H9 (cell line): ENCODE results near the gene EEIG2. TPM values are rescaled to one million over a fixed set of nuclear protein-coding genes. Genes with fewer than 3 reads are reported as not detected.

ENCODE experiments used
- DNase-seq: peaks from one replicate; pipeline ENCODE4 v3.0.0-alpha.2; 2017
- H2AFZ ChIP-seq: one replicate; pipeline ENCODE4 v1.6.1; 2013; ENCODE audit warnings: mild to moderate bottlenecking, low read length, control low read depth, moderate library complexity
- H2AK5ac ChIP-seq: 2 replicates; pipeline ENCODE4 v1.6.1; 2013; ENCODE audit warnings: low read length, control low read depth, mixed read lengths; ENCODE audit not compliant: insufficient read length
- H2BK120ac ChIP-seq: one replicate; pipeline ENCODE4 v1.6.1; 2013; ENCODE audit warnings: low read depth, mild to moderate bottlenecking, low read length, control low read depth, inconsistent platforms; ENCODE audit not compliant: poor library complexity, severe bottlenecking
- H2BK12ac ChIP-seq: 2 replicates; pipeline ENCODE4 v1.6.1; 2013; ENCODE audit warnings: low read length, control low read depth, mixed read lengths, low read depth; ENCODE audit not compliant: insufficient read length
- H2BK15ac ChIP-seq: 2 replicates; pipeline ENCODE4 v1.6.1; 2013; ENCODE audit warnings: low read depth, low read length, control low read depth
- H2BK20ac ChIP-seq: one replicate; pipeline ENCODE4 v1.6.1; 2013; ENCODE audit warnings: low read depth, mild to moderate bottlenecking, low read length, control low read depth, inconsistent platforms; ENCODE audit not compliant: poor library complexity, severe bottlenecking
- H2BK5ac ChIP-seq: 2 replicates; pipeline ENCODE4 v1.6.1; 2013; ENCODE audit warnings: low read length, control low read depth, mixed read lengths; ENCODE audit not compliant: insufficient read length
- H3K14ac ChIP-seq: 2 replicates; pipeline ENCODE4 v1.6.1; 2013; ENCODE audit warnings: low read length, control low read depth; ENCODE audit not compliant: insufficient read depth
- H3K18ac ChIP-seq: 2 replicates; pipeline ENCODE4 v1.6.1; 2013; ENCODE audit warnings: low read depth, mild to moderate bottlenecking, mixed read lengths, low read length, control low read depth; ENCODE audit not compliant: insufficient read length
- H3K23ac ChIP-seq: 2 replicates; pipeline ENCODE4 v1.6.1; 2013; ENCODE audit warnings: low read length, control low read depth, mixed read lengths, low read depth; ENCODE audit not compliant: insufficient read length
- H3K23me2 ChIP-seq: 2 replicates; pipeline ENCODE4 v1.6.1; 2013; ENCODE audit warnings: low read depth, mild to moderate bottlenecking, mixed read lengths, low read length, control low read depth; ENCODE audit not compliant: insufficient read length, poor library complexity, severe bottlenecking
- H3K27ac ChIP-seq: 2 replicates; pipeline ENCODE4 v1.5.1; 2013; ENCODE audit warnings: low read length, control low read depth, mixed read lengths, low read depth; ENCODE audit not compliant: insufficient read length
- H3K27me3 ChIP-seq: 2 replicates; pipeline ENCODE4 v1.6.1; 2013; ENCODE audit warnings: low read length, control low read depth, inconsistent platforms; ENCODE audit not compliant: insufficient read depth
- H3K4ac ChIP-seq: 2 replicates; pipeline ENCODE4 v1.6.1; 2013; ENCODE audit warnings: low read depth, mild to moderate bottlenecking, control low read depth, inconsistent platforms, low read length, moderate library complexity
- H3K4me1 ChIP-seq: 2 replicates; pipeline ENCODE4 v1.6.1; 2013; ENCODE audit warnings: low read length, control low read depth, inconsistent platforms; ENCODE audit not compliant: insufficient read depth
- H3K4me2 ChIP-seq: 2 replicates; pipeline ENCODE4 v1.6.1; 2013; ENCODE audit warnings: low read length, control low read depth, mixed read lengths; ENCODE audit not compliant: insufficient read length, insufficient read depth
- H3K56ac ChIP-seq: 2 replicates; pipeline ENCODE4 v1.6.1; 2013; ENCODE audit warnings: low read depth, mild to moderate bottlenecking, mixed read lengths, low read length, control low read depth; ENCODE audit not compliant: insufficient read length
- H3K79me1 ChIP-seq: 2 replicates; pipeline ENCODE4 v1.6.1; 2013; ENCODE audit warnings: low read depth, mild to moderate bottlenecking, moderate library complexity, low read length, control low read depth, inconsistent platforms; ENCODE audit not compliant: insufficient read depth, poor library complexity, severe bottlenecking
- H3K79me2 ChIP-seq: 2 replicates; pipeline ENCODE4 v1.6.1; 2013; ENCODE audit warnings: low read length, control low read depth, inconsistent platforms; ENCODE audit not compliant: insufficient read depth
- H3K9ac ChIP-seq: 2 replicates; pipeline ENCODE4 v1.6.1; 2013; ENCODE audit warnings: low read length, control low read depth, mixed read lengths; ENCODE audit not compliant: insufficient read length; ENCODE audit errors: extremely low read depth
- H3K9me3 ChIP-seq: one replicate; pipeline ENCODE4 v1.6.1; 2013; ENCODE audit warnings: low read depth, low read length, inconsistent platforms; ENCODE audit not compliant: control insufficient read depth
- H3T11ph ChIP-seq: one replicate; pipeline ENCODE4 v1.6.1; 2013; ENCODE audit warnings: mild to moderate bottlenecking, low read length, control low read depth, inconsistent platforms
- H4K20me1 ChIP-seq: one replicate; pipeline ENCODE4 v1.6.1; 2013; ENCODE audit not compliant: control insufficient read depth, insufficient read length, insufficient read depth
- H4K5ac ChIP-seq: 2 replicates; pipeline ENCODE4 v1.6.1; 2013; ENCODE audit warnings: low read depth, mild to moderate bottlenecking, mixed read lengths, low read length, control low read depth; ENCODE audit not compliant: insufficient read length
- H4K8ac ChIP-seq: replicated peaks from 2 replicates; pipeline ENCODE4 v1.6.1; 2013; ENCODE audit warnings: low read length, control low read depth, mixed read lengths, low read depth; ENCODE audit not compliant: insufficient read length
- H4K91ac ChIP-seq: 2 replicates; pipeline ENCODE4 v1.6.1; 2013; ENCODE audit warnings: low read depth, mild to moderate bottlenecking, moderate library complexity, mixed read lengths, low read length, control low read depth; ENCODE audit not compliant: insufficient read length
- H3K27ac Mint-ChIP-seq, 3 experiments: 2 replicates in 2 of 3; 3 replicates in 1 of 3; pipeline ENCODE4 v1.8.0; 2020 to 2021; ENCODE audit warnings: mixed read lengths in 3 of 3, mild to moderate bottlenecking in 1 of 3, moderate library complexity in 1 of 3
- H3K27me3 Mint-ChIP-seq: 2 replicates; pipeline ENCODE4 v1.8.0; 2021; ENCODE audit warnings: low read depth, mild to moderate bottlenecking, moderate library complexity, mixed read lengths
- H3K36me3 Mint-ChIP-seq, 3 experiments: 2 replicates in 2 of 3; 3 replicates in 1 of 3; pipeline ENCODE4 v1.8.0; 2020 to 2021; ENCODE audit warnings: low read depth in 3 of 3, mixed read lengths in 3 of 3; ENCODE audit not compliant: insufficient read depth in 1 of 3
- H3K4me1 Mint-ChIP-seq, 2 experiments: 2 replicates each; pipeline ENCODE4 v1.8.0; 2020; ENCODE audit warnings: mixed read lengths in 2 of 2
- H3K4me3 Mint-ChIP-seq, 2 experiments: 2 replicates in 1 of 2; 3 replicates in 1 of 2; pipeline ENCODE4 v1.8.0; 2020 to 2021; ENCODE audit warnings: mild to moderate bottlenecking in 2 of 2, mixed read lengths in 2 of 2, moderate library complexity in 1 of 2
- H3K9me3 Mint-ChIP-seq, 2 experiments: 2 replicates in 1 of 2; 3 replicates in 1 of 2; pipeline ENCODE4 v1.8.0; 2020; ENCODE audit warnings: mild to moderate bottlenecking in 2 of 2, mixed read lengths in 2 of 2, moderate library complexity in 1 of 2
- WGBS: extraction: QIAGEN DNeasy Blood & Tissue Kit; methylation state at CpG from one replicate; pipeline ENCODE4 v1.1.7; 2013; ENCODE audit warnings: missing lambda C conversion rate, low lambda C conversion rate, mixed read lengths; ENCODE audit not compliant: insufficient read length; ENCODE audit errors: extremely low coverage; 5-methylcytosine and 5-hydroxymethylcytosine counted together
- total RNA-seq: library from RNA; stranded (reverse); gene quantifications from 2 replicates; pipeline ENCODE4 v1.2.1, GENCODE V29; 2021
- TF ChIP-seq, protein P1 (sequence below): fragments of 200-600 bp; sonication (generic); conservative IDR thresholded peaks from 3 replicates; pipeline ENCODE4 v1.8.0; 2021; ENCODE audit warnings: antibody characterized with exemption, mild to moderate bottlenecking

Gene EEIG2
- total RNA-seq, 1 experiment from 2014 or later = 17.0 TPM

DNA sequence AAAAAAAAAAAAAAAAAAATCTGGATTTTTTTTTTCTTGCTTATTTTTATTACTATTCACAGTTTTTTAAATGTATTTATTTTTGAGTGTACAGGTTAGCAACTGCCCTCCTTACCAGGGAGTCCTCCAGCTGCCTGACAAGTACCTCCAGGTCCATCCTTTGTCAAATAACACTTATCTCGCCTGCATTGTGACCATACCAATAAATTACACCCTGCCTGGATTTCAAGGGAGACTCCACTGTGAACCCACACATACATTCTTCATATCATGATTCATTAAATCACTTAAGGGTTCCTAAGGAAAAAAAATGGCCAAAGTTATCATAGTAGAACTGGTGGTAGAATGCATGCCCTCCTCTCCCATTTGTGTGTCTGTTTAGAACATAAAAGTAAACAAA, 38.4 kb downstream of the EEIG2 start:
- no peak overlapping the region for H3T11ph ChIP-seq
- H3K36me3 Mint-ChIP-seq = peaks cover 0 to 4% (median 0%) of the 10 kb centered on the region in 3 experiments; a peak in 2 of 7 replicates
- no peak for DNase-seq

More for the DNA sequence above, 38.4 kb downstream of the EEIG2 start:
- no peaks in the 10 kb centered on the region for H4K20me1 ChIP-seq
- no peak overlapping the region for H3K18ac ChIP-seq
- H2BK12ac ChIP-seq = no peak overlapping the region
- H3K14ac ChIP-seq = no peak overlapping the region
- no peak overlapping the region for H2BK120ac ChIP-seq
- no peak overlapping the region for H3K4me2 ChIP-seq
- no peak overlapping the region for H3K23ac ChIP-seq
- TF ChIP-seq, protein P1, sequence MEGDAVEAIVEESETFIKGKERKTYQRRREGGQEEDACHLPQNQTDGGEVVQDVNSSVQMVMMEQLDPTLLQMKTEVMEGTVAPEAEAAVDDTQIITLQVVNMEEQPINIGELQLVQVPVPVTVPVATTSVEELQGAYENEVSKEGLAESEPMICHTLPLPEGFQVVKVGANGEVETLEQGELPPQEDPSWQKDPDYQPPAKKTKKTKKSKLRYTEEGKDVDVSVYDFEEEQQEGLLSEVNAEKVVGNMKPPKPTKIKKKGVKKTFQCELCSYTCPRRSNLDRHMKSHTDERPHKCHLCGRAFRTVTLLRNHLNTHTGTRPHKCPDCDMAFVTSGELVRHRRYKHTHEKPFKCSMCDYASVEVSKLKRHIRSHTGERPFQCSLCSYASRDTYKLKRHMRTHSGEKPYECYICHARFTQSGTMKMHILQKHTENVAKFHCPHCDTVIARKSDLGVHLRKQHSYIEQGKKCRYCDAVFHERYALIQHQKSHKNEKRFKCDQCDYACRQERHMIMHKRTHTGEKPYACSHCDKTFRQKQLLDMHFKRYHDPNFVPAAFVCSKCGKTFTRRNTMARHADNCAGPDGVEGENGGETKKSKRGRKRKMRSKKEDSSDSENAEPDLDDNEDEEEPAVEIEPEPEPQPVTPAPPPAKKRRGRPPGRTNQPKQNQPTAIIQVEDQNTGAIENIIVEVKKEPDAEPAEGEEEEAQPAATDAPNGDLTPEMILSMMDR = no peak
- Mint-ChIP-seq H3K27me3 (no peaks in the 10 kb centered on the region), H3K9me3 (no peaks in the 10 kb centered on the region), H3K4me1 (peaks cover 4% of the 10 kb centered on the region in 2 experiments), H3K27ac (no peak overlapping the region), H3K4me3 (no peak overlapping the region)
- H2BK15ac ChIP-seq = no peak overlapping the region
- H2BK5ac ChIP-seq = no peak overlapping the region
- H3K23me2 ChIP-seq = no peaks in the 10 kb centered on the region
- H3K27ac ChIP-seq = no peak overlapping the region
- no peaks in the 10 kb centered on the region for H3K79me2 ChIP-seq
- no peak overlapping the region for H3K9ac ChIP-seq
- H2AK5ac ChIP-seq = no peak overlapping the region
- H3K4me1 ChIP-seq = no peaks in the 10 kb centered on the region; the same call in 1 of the 2 replicates
- no peak overlapping the region for H4K5ac ChIP-seq
- no peaks in the 10 kb centered on the region for H3K79me1 ChIP-seq
- H3K9me3 ChIP-seq = no peaks in the 10 kb centered on the region
- no peak overlapping the region for H4K8ac ChIP-seq
- no peak overlapping the region for H3K4ac ChIP-seq
- H3K56ac ChIP-seq = no peak overlapping the region
- H4K91ac ChIP-seq = no peak overlapping the region
- WGBS = no CpG with 5 or more reads among the region's 1 CpG
- no peak overlapping the region for H2AFZ ChIP-seq
- no peak overlapping the region for H2BK20ac ChIP-seq
- no peaks in the 10 kb centered on the region for H3K27me3 ChIP-seq
